SK-N-SH treated with all-trans-retinoic acid at 6 μM for 48 hours (cell line): ENCODE results near the gene ANKRD17.

Experiments used
- ATAC-seq: fragments of 200-7000 bp; cut with Tn5 transposase; 3 replicates; pipeline ENCODE4 v1.9.1; 2020; ENCODE audit warnings: mild to moderate bottlenecking, moderate library complexity
- ARNTL ChIP-seq: fragments of 450-650 bp; formaldehyde crosslinking; IDR thresholded peaks from 2 replicates; pipeline ENCODE4 v1.5.0; 2020; ENCODE audit warnings: low read depth, mild to moderate bottlenecking, moderate library complexity, borderline replicate concordance
- BACH2 ChIP-seq: fragments of 250-450 bp; sonication (Bioruptor Pico); IDR thresholded peaks from 2 replicates; pipeline ENCODE4 v1.9.0; 2021; ENCODE audit warnings: mild to moderate bottlenecking, borderline replicate concordance
- CSDC2 ChIP-seq: fragments of 250-450 bp; sonication (Bioruptor Pico); IDR thresholded peaks from 2 replicates; pipeline ENCODE4 v1.5.0; 2020; ENCODE audit warnings: mild to moderate bottlenecking, moderate library complexity
- GLIS3 ChIP-seq: fragments of 250-450 bp; sonication (Bioruptor Pico); IDR thresholded peaks from 2 replicates; pipeline ENCODE4 v1.5.0; 2020; ENCODE audit warnings: mild to moderate bottlenecking, moderate library complexity
- ISL1 ChIP-seq: fragments of 250-450 bp; sonication (Bioruptor Pico); IDR thresholded peaks from 2 replicates; pipeline ENCODE4 v2.1.2; 2022; ENCODE audit warnings: mild to moderate bottlenecking, moderate library complexity
- OSR1 ChIP-seq: fragments of 250-450 bp; sonication (Bioruptor Pico); IDR thresholded peaks from 2 replicates; pipeline ENCODE4 v1.8.0; 2022; ENCODE audit warnings: moderate library complexity, mild to moderate bottlenecking, inconsistent platforms
- POU6F1 ChIP-seq: fragments of 250-450 bp; sonication (Bioruptor Pico); IDR thresholded peaks from 2 replicates; pipeline ENCODE4 v1.8.0; 2021; ENCODE audit warnings: low read depth, mild to moderate bottlenecking, moderate library complexity, borderline replicate concordance
- PPARA ChIP-seq: fragments of 250-450 bp; sonication (Bioruptor Pico); IDR thresholded peaks from 2 replicates; pipeline ENCODE4 v1.5.0; 2020; ENCODE audit warnings: mild to moderate bottlenecking, borderline replicate concordance
- TCF4 ChIP-seq: fragments of 250-450 bp; sonication (Bioruptor Pico); IDR thresholded peaks from 2 replicates; pipeline ENCODE4 v1.8.0; 2021; ENCODE audit warnings: mild to moderate bottlenecking, moderate library complexity, borderline replicate concordance
- TSHZ2 ChIP-seq: fragments of 250-450 bp; sonication (Bioruptor Pico); IDR thresholded peaks from 2 replicates; pipeline ENCODE4 v1.5.0; 2020; ENCODE audit warnings: mild to moderate bottlenecking, moderate library complexity
- ZC3H10 ChIP-seq: fragments of 250-450 bp; sonication (Bioruptor Pico); IDR thresholded peaks from 2 replicates; pipeline ENCODE4 v1.5.1; 2021; ENCODE audit warnings: mild to moderate bottlenecking, moderate library complexity
- ZFP3 ChIP-seq: fragments of 250-450 bp; sonication (Bioruptor Pico); IDR thresholded peaks from 2 replicates; pipeline ENCODE4 v1.5.0; 2020; ENCODE audit warnings: mild to moderate bottlenecking, moderate library complexity
- ZNF565 ChIP-seq: fragments of 450-650 bp; formaldehyde crosslinking; conservative IDR thresholded peaks from 2 replicates; pipeline ENCODE4 v1.5.0; 2020; ENCODE audit warnings: low read depth, mild to moderate bottlenecking, moderate library complexity
- ZNF70 ChIP-seq: fragments of 450-650 bp; formaldehyde crosslinking; IDR thresholded peaks from 2 replicates; pipeline ENCODE4 v1.5.0; 2020; ENCODE audit warnings: mild to moderate bottlenecking, moderate library complexity
- ZNF8 ChIP-seq: fragments of 450-650 bp; formaldehyde crosslinking; IDR thresholded peaks from 2 replicates; pipeline ENCODE4 v1.5.0; 2020; ENCODE audit warnings: mild to moderate bottlenecking, moderate library complexity
- TF ChIP-seq, protein P1 (sequence below): fragments of 250-450 bp; sonication (Bioruptor Pico); IDR thresholded peaks from 2 replicates; pipeline ENCODE4 v1.8.0; 2020; ENCODE audit warnings: mild to moderate bottlenecking, moderate library complexity, borderline replicate concordance
- TF ChIP-seq, protein P2 (sequence below): fragments of 250-450 bp; sonication (Bioruptor Pico); IDR thresholded peaks from 2 replicates; pipeline ENCODE4 v1.5.1; 2021; ENCODE audit warnings: mild to moderate bottlenecking, moderate library complexity
- TF ChIP-seq, protein P3 (sequence below): fragments of 250-450 bp; sonication (Bioruptor Pico); IDR thresholded peaks from 2 replicates; pipeline ENCODE4 v1.5.1; 2020; ENCODE audit warnings: low read depth, mild to moderate bottlenecking, moderate library complexity

The ANKRD17 gene

GRCh38 chr4:73037057-73037456, 221.5 kb downstream of the ANKRD17 start:
- TF ChIP-seq ARNTL (CRISPR knock-in tag) (no peak), POU6F1 (CRISPR knock-in tag) (no peak), ZNF565 (CRISPR knock-in tag) (no peak), ZFP3 (CRISPR knock-in tag) (no peak), ISL1 (CRISPR knock-in tag) (no peak), ZC3H10 (CRISPR knock-in tag) (no peak), ZNF70 (CRISPR knock-in tag) (no peak), TCF4 (no peak), PPARA (CRISPR knock-in tag) (no peak), BACH2 (no peak), TSHZ2 (no peak), ZNF8 (CRISPR knock-in tag) (no peak), CSDC2 (no peak)
- TF ChIP-seq, protein P1, sequence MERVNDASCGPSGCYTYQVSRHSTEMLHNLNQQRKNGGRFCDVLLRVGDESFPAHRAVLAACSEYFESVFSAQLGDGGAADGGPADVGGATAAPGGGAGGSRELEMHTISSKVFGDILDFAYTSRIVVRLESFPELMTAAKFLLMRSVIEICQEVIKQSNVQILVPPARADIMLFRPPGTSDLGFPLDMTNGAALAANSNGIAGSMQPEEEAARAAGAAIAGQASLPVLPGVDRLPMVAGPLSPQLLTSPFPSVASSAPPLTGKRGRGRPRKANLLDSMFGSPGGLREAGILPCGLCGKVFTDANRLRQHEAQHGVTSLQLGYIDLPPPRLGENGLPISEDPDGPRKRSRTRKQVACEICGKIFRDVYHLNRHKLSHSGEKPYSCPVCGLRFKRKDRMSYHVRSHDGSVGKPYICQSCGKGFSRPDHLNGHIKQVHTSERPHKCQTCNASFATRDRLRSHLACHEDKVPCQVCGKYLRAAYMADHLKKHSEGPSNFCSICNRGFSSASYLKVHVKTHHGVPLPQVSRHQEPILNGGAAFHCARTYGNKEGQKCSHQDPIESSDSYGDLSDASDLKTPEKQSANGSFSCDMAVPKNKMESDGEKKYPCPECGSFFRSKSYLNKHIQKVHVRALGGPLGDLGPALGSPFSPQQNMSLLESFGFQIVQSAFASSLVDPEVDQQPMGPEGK (CRISPR knock-in tag) = no peak
- TF ChIP-seq, protein P2, sequence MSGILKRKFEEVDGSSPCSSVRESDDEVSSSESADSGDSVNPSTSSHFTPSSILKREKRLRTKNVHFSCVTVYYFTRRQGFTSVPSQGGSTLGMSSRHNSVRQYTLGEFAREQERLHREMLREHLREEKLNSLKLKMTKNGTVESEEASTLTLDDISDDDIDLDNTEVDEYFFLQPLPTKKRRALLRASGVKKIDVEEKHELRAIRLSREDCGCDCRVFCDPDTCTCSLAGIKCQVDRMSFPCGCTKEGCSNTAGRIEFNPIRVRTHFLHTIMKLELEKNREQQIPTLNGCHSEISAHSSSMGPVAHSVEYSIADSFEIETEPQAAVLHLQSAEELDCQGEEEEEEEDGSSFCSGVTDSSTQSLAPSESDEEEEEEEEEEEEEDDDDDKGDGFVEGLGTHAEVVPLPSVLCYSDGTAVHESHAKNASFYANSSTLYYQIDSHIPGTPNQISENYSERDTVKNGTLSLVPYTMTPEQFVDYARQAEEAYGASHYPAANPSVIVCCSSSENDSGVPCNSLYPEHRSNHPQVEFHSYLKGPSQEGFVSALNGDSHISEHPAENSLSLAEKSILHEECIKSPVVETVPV (CRISPR knock-in tag) = no peak
- no peak for ATAC-seq

- no peak for TF ChIP-seq TSHZ2
- TF ChIP-seq, protein P3, sequence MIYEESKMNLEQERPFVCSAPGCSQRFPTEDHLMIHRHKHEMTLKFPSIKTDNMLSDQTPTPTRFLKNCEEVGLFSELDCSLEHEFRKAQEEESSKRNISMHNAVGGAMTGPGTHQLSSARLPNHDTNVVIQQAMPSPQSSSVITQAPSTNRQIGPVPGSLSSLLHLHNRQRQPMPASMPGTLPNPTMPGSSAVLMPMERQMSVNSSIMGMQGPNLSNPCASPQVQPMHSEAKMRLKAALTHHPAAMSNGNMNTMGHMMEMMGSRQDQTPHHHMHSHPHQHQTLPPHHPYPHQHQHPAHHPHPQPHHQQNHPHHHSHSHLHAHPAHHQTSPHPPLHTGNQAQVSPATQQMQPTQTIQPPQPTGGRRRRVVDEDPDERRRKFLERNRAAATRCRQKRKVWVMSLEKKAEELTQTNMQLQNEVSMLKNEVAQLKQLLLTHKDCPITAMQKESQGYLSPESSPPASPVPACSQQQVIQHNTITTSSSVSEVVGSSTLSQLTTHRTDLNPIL (CRISPR knock-in tag) = no peak
- no peak for TF ChIP-seq ZNF8 (CRISPR knock-in tag)
- TF ChIP-seq OSR1 = no peak
- no peak for TF ChIP-seq ZFP3 (CRISPR knock-in tag)
- no peak for TF ChIP-seq ZC3H10 (CRISPR knock-in tag)
- TF ChIP-seq, protein P1 (CRISPR knock-in tag) = no peak
- TF ChIP-seq PPARA (CRISPR knock-in tag) = no peak
- no peak for TF ChIP-seq ISL1 (CRISPR knock-in tag)
- no peak for TF ChIP-seq ZNF70 (CRISPR knock-in tag)
- TF ChIP-seq GLIS3 (CRISPR knock-in tag) = no peak
- TF ChIP-seq BACH2 = no peak
- ATAC-seq = no peak
Observed at GRCh38 chr4:73036123-73036522, 222.5 kb downstream of the ANKRD17 start.
